Activated T-cell treated with anti-CD3 and anti-CD28 coated beads, Interleukin-2, amount 50 U/mL, for 72 hours (primary cell): Measurements from ENCODE around the gene ZNF35. TPM values are rescaled to one million over a fixed set of nuclear protein-coding genes. Genes with fewer than 3 reads are reported as not detected.

ENCODE experiments used
- ATAC-seq, 2 donors: fragments of 150-1000 bp; cut with Tn5 transposase; replicated peaks in 1 of 2; 2 replicates each; pipeline ENCODE4 v1.10.0; 2021; ENCODE audit warnings: moderate library complexity in 2 of 2, mild to moderate bottlenecking in 1 of 2
- DNase-seq, 2 donors: peaks; one replicate each; pipeline ENCODE4 v3.0.0; 2021 to 2022; ENCODE audit warnings: mixed read lengths in 1 of 2
- H3K27ac Mint-ChIP-seq: one replicate; pipeline ENCODE4 v1.8.0; 2022; ENCODE audit warnings: mild to moderate bottlenecking, moderate library complexity, mixed read lengths
- H3K27me3 Mint-ChIP-seq: one replicate; pipeline ENCODE4 v1.8.0; 2022; ENCODE audit warnings: low read depth, mixed read lengths
- H3K36me3 Mint-ChIP-seq, 2 donors: one replicate each; pipeline ENCODE4 v1.8.0; 2022; ENCODE audit warnings: mixed read lengths in 2 of 2, mild to moderate bottlenecking in 1 of 2; ENCODE audit not compliant: insufficient read depth in 2 of 2
- H3K4me1 Mint-ChIP-seq: one replicate; pipeline ENCODE4 v1.8.0; 2022; ENCODE audit warnings: low read depth, mixed read lengths
- H3K4me3 Mint-ChIP-seq, 2 donors: one replicate each; pipeline ENCODE4 v1.8.0; 2022; ENCODE audit warnings: mild to moderate bottlenecking in 2 of 2, mixed read lengths in 2 of 2, moderate library complexity in 2 of 2
- H3K9me3 Mint-ChIP-seq, 2 donors: one replicate each; pipeline ENCODE4 v1.8.0; 2022; ENCODE audit warnings: mixed read lengths in 2 of 2
- total RNA-seq, 2 donors: library from RNA; stranded (reverse); gene quantifications; one replicate each; pipeline ENCODE4 v1.2.3, GENCODE V29; 2022

The ZNF35 gene
- total RNA-seq, result 1 to 10 TPM; 4.9 to 8.3 TPM

DNA sequence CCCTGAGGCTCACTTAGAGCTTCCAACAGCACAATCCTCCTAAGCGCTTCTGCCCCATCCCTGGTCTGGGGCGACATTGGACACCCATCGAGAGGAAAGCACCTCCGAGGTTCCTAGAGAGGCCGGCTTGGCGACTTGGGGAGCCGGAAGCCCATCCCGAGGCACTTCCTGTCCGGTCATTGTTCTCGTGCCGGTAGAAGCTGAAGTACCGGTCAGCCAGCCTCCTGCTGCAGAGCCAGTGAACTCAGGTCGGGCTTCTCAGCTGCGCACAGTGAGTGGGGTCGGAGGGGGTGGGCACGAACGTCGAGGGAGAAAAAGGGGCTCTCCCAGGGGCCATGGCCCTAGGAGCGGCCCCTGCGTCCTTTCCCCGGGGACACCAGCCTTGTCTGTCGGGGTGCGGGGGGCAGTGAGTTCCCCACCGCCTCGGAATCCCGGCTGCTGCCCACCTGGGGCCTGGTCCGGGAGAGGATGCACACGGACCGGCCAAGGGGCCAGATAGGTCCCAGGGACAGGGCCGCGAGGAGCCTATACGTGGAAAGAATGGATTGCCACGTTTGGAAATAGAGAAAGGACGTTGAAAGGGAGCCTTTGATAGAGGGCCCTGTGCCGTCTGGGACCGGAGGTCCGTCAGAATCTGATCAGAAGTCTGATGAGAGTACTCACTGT is at the start of gene ZNF35:
Gene ZNF35, plus strand, starts transcription at position 169 of the 666 bp plus-strand sequence. CDS start 2,336 bp downstream, outside the sequence.
- peak within 1 kb of the TSS; percentile 80 for H3K27ac Mint-ChIP-seq
- peaks cover 4 to 7% of the 10 kb centered on the region in 2 donors for H3K9me3 Mint-ChIP-seq
- no peaks in the 10 kb centered on the region for H3K27me3 Mint-ChIP-seq
- H3K36me3 Mint-ChIP-seq, result peaks cover 17 to 40% of the 10 kb centered on the region in 2 donors
- peaks cover 11% of the 10 kb centered on the region for H3K4me1 Mint-ChIP-seq
- H3K4me3 Mint-ChIP-seq, result peak within 1 kb of the TSS; percentile 83 to 85
- ATAC-seq (peak; percentile 92 to 94), DNase-seq (peak; percentile 67 to 70)

DNA sequence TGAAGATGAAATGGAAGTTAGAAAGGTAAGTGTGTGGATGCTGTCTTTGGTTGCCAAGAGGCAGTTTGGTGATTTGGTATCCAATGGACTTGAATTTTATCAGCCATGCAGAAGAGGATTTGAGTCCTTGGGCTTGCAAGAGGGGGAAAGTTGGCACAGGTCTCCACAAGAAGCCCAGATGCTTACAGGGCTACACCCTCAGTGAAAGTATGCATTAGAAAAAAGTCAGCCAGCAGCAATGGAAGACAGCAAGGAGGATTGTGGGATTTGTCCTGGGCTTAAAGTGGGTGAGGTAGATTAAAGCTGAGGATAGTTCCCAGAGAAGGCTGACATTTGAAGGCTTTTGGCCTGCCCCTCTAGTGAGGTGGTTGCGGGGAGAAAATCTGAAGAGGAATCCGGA is 46.8 kb upstream of the ZNF35 start:
- no peak overlapping the region for H3K27ac Mint-ChIP-seq
- ATAC-seq (no peak), DNase-seq (no peak)
- peaks cover 0 to under 1% of the 10 kb centered on the region in 2 donors for H3K9me3 Mint-ChIP-seq
- no peaks in the 10 kb centered on the region for H3K27me3 Mint-ChIP-seq
- no peaks in the 10 kb centered on the region for H3K4me1 Mint-ChIP-seq
- H3K4me3 Mint-ChIP-seq, result no peak overlapping the region
- H3K36me3 Mint-ChIP-seq, result peaks cover 0 to 1% of the 10 kb centered on the region in 2 donors

DNA sequence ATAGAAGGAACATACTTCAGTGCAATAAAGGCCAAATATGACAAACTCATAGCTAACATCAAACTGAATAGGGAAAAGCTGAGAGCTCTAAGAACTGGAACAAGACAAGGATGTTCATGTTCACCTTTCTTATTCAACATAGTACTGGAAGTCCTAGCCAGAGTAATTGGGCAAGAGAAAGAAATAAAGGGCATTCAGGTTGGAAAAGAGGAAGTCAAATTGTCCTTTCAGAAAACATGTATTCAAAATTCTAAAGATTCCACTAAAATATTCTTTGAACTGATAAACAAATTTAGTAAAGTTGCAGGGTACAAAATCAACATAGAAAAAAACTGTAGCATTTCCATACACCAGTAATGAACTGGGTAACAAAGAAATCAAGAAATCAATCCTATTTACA is 35.9 kb upstream of the ZNF35 start:
- no peaks in the 10 kb centered on the region for H3K27me3 Mint-ChIP-seq
- no peak for DNase-seq
- no peaks in the 10 kb centered on the region for H3K36me3 Mint-ChIP-seq
- no peak overlapping the region for H3K4me3 Mint-ChIP-seq
- no peak for ATAC-seq
- H3K27ac Mint-ChIP-seq, result no peak overlapping the region
- peaks cover 6% of the 10 kb centered on the region for H3K4me1 Mint-ChIP-seq
- H3K9me3 Mint-ChIP-seq, result no peaks in the 10 kb centered on the region

DNA sequence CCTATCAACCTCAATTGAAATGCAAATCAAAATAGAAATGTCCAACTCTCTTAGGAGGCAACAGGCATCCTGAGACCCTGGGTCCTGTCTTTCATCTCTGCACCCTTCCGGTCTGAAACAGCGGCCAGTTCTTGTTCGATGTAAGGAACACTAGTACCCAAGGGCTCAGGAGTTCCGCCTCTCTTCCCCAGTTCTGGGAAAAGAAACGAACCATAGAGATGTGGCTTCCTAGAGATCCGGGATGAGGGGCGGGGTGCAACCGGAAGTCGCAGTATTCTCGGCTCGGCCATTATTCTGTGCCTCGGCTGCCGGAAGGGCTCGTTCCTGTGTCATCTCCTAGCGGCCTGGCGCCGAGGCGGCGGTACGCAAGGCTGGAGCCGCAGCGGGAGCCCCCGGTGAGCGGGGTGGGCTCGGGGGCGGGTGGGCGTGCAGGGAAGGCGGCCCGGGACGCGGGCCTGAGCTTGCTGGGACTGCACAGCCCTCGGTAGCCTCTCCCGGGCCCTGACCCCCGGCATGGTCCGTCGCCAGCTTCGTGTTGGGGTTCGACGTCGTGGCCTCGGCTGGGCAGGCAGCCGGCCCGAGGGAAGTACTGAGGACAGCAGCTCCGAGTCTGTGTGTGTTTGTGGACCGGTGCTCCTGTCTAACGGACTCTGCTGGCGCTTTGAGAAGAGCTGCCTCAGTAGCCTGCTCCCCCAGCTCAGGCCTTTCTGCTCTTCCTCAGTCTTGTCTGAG is 23.6 kb upstream of the ZNF35 start, which contains the start of gene ZNF197:
Gene ZNF197, plus strand, starts transcription at position 288 of the 732 bp plus-strand sequence. CDS start 4,119 bp downstream, outside the sequence.
- H3K36me3 Mint-ChIP-seq, result peaks cover 3 to 9% of the 10 kb centered on the region in 2 donors
- ATAC-seq (peak; percentile 95), DNase-seq (peak; percentile 73 to 75)
- peak within 1 kb of the TSS; percentile 80 to 87 for H3K4me3 Mint-ChIP-seq
- no peaks in the 10 kb centered on the region for H3K9me3 Mint-ChIP-seq
- peaks cover 25% of the 10 kb centered on the region for H3K4me1 Mint-ChIP-seq
- peak within 1 kb of the TSS; percentile 87 for H3K27ac Mint-ChIP-seq
- H3K27me3 Mint-ChIP-seq, result no peaks in the 10 kb centered on the region

DNA sequence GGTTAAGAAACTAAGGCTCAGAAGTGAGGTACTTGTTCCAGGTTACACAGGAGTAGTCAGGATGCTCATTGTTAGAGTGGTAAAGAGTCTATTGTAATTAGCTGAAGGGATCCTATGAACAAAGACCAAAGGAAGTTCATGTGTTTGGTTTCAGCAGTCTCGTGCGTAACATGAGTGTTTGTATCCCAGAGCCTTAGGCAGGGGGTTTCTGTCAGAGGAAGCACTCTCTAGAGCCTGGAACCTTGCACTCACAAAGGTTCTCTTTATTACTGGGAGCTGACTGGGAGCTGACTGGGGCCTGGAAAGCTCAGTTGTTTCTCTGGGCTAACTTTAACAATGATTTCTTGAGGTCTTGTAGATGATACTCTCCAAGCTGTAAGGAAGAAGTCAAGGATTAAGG is 19.8 kb upstream of the ZNF35 start:
- H3K36me3 Mint-ChIP-seq, result peaks cover 7 to 19% of the 10 kb centered on the region in 2 donors
- peaks cover 25% of the 10 kb centered on the region for H3K4me1 Mint-ChIP-seq
- no peaks in the 10 kb centered on the region for H3K27me3 Mint-ChIP-seq

DNA sequence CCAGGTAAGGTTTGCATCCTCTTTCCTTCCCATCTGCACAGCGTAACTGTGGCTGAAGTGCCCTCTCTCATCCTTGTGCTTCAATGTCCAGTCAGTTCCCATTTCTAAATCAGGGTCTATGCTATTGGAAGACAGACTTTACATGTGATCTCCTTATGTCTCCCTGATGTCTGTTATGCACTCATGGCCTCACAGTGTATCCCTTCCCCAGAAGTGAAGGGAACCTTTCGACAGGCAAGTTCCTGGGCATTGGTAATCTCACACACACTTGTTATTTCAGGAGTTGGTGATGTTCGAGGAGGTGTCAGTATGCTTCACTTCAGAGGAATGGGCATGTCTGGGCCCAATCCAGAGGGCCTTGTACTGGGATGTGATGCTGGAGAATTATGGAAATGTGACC is 16.3 kb upstream of the ZNF35 start:
- Mint-ChIP-seq H3K27me3 (no peaks in the 10 kb centered on the region), H3K36me3 (peaks cover 16 to 45% of the 10 kb centered on the region in 2 donors), H3K27ac (no peak overlapping the region), H3K4me1 (peaks cover 9% of the 10 kb centered on the region), H3K4me3 (no peak overlapping the region), H3K9me3 (peaks cover 5% of the 10 kb centered on the region in 2 donors)
- DNase-seq (no peak), ATAC-seq (no peak)

More for the DNA sequence above, 19.8 kb upstream of the ZNF35 start:
- DNase-seq (no peak), ATAC-seq (no peak)
- H3K27ac Mint-ChIP-seq, result no peak overlapping the region
- no peak overlapping the region for H3K4me3 Mint-ChIP-seq
- no peaks in the 10 kb centered on the region for H3K9me3 Mint-ChIP-seq

DNA sequence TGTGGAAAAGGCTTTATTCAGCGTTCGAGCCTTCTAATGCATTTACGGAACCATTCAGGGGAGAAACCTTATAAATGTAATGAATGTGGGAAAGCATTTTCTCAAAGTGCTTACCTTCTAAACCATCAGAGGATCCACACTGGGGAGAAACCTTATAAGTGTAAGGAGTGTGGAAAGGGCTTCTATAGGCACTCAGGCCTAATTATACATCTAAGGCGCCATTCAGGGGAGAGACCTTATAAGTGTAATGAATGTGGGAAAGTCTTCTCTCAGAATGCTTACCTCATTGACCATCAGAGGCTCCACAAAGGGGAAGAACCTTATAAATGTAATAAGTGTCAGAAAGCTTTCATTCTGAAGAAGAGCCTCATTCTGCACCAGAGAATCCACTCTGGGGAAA is 6.2 kb upstream of the ZNF35 start:
- Mint-ChIP-seq H3K36me3 (peaks cover 45 to 75% of the 10 kb centered on the region in 2 donors), H3K4me1 (peaks cover under 1% of the 10 kb centered on the region), H3K4me3 (no peak overlapping the region), H3K9me3 (peaks cover 16 to 28% of the 10 kb centered on the region in 2 donors), H3K27me3 (no peaks in the 10 kb centered on the region), H3K27ac (no peak overlapping the region)
- DNase-seq, result no peak
- no peak for ATAC-seq

DNA sequence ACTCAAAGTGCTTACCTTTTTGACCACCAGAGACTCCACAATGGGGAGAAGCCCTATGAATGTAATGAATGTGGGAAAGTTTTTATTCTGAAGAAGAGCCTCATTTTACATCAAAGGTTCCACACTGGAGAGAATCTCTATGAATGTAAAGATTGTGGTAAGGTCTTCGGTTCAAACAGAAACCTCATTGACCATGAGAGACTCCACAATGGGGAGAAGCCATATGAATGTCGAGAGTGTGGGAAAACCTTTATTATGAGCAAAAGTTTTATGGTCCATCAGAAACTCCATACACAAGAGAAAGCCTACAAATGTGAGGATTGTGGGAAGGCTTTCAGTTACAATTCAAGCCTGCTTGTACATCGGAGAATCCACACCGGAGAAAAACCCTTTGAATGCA is 5.5 kb upstream of the ZNF35 start:
- Mint-ChIP-seq H3K27me3 (no peaks in the 10 kb centered on the region), H3K27ac (no peak overlapping the region), H3K9me3 (peaks cover 16 to 23% of the 10 kb centered on the region in 2 donors), H3K4me1 (peaks cover 7% of the 10 kb centered on the region), H3K36me3 (peaks cover 41 to 69% of the 10 kb centered on the region in 2 donors), H3K4me3 (no peak overlapping the region)
- no peak for ATAC-seq
- DNase-seq, result no peak

DNA sequence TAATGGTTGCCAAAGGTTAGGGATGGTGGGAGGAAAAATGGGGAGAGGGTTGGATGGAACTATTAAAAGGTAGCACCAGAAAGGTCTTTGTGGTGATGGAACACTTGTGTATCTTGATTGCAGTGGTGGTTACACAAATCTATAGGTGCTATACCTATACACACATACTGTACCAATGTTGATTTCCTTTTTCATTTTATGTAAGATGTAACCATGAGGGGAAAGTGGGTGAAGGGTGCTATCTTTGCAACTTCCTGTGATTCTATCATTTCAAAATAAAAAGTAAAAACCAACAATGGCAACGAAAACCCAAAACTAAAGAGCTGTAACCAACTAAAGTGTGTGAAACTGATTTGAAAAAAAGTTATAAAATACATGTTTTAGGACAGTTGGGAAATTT is 761 bp upstream of the ZNF35 start:
- Mint-ChIP-seq H3K27me3 (no peaks in the 10 kb centered on the region), H3K36me3 (peaks cover 20 to 46% of the 10 kb centered on the region in 2 donors), H3K4me1 (peaks cover 11% of the 10 kb centered on the region), H3K27ac (peak overlapping the region; percentile 80), H3K9me3 (peaks cover 6 to 13% of the 10 kb centered on the region in 2 donors), H3K4me3 (peak overlapping the region; percentile 83 to 85)
- no peak for DNase-seq
- ATAC-seq, result no peak

DNA sequence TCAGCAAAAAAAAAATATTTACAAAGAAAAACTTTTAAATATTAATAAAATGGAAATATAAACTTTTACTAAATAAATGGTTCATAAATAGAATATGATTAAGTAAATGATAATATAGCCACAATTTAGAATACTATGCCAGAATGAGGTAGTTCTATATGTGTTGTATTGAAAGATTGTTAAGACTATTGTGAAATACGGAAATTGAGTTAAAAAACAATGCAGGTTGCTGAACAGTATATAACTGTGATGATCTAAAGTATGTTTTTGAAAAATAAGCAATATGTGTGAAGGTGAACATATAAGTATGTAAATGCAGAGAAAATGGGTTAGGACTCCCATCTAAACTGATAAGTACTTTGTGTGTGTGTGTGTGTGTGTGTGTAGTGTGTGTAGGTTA is 1.2 kb downstream of the ZNF35 start:
- peak overlapping the region; percentile 60 for H3K27ac Mint-ChIP-seq

DNA sequence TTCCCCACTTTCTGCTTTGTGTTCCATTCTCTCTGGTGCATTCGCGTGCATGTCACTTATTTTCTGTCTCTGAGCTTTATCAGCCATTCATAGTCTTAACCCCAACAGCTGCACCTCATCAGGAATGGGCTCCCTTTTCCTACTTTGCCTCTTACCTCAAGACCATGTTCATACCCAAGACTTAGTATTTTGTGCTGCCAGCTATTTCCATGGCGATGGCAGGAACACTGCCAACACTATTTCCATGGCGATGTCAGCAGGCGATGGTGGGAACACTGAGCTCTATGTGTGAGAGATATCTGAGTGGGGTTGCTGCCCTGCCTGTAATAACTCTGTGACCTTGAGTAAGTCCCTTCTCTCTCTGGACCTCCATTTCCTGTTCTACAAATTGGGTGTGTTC is 5.5 kb downstream of the ZNF35 start:
- Mint-ChIP-seq H3K27ac (no peak overlapping the region), H3K27me3 (no peaks in the 10 kb centered on the region), H3K36me3 (peaks cover 43 to 59% of the 10 kb centered on the region in 2 donors), H3K9me3 (peaks cover 13 to 25% of the 10 kb centered on the region in 2 donors), H3K4me3 (no peak overlapping the region), H3K4me1 (no peaks in the 10 kb centered on the region)
- ATAC-seq, result no peak
- DNase-seq, result no peak

More for the DNA sequence above, 1.2 kb downstream of the ZNF35 start:
- ATAC-seq, result no peak
- H3K4me3 Mint-ChIP-seq, result peak overlapping the region in 1 of 2 donors; percentile 43
- H3K4me1 Mint-ChIP-seq, result peaks cover 11% of the 10 kb centered on the region
- peaks cover 4 to 11% of the 10 kb centered on the region in 2 donors for H3K9me3 Mint-ChIP-seq
- H3K36me3 Mint-ChIP-seq, result peaks cover 22 to 44% of the 10 kb centered on the region in 2 donors
- H3K27me3 Mint-ChIP-seq, result no peaks in the 10 kb centered on the region
- no peak for DNase-seq

DNA sequence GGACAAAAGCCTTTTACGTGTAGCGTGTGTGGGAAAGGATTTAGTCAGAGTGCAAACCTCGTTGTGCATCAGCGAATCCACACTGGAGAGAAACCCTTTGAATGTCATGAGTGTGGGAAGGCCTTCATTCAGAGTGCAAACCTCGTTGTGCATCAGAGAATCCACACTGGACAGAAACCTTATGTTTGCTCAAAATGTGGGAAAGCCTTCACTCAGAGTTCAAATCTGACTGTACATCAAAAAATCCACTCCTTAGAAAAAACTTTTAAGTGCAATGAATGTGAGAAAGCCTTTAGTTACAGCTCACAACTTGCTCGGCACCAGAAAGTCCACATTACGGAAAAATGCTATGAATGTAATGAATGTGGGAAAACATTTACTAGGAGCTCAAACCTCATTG is 10.5 kb downstream of the ZNF35 start:
- Mint-ChIP-seq H3K27me3 (no peaks in the 10 kb centered on the region), H3K4me3 (no peak overlapping the region), H3K4me1 (no peaks in the 10 kb centered on the region), H3K27ac (no peak overlapping the region), H3K36me3 (peaks cover 41 to 53% of the 10 kb centered on the region in 2 donors), H3K9me3 (peaks cover 16 to 33% of the 10 kb centered on the region in 2 donors)
- ATAC-seq, result no peak
- DNase-seq, result no peak

DNA sequence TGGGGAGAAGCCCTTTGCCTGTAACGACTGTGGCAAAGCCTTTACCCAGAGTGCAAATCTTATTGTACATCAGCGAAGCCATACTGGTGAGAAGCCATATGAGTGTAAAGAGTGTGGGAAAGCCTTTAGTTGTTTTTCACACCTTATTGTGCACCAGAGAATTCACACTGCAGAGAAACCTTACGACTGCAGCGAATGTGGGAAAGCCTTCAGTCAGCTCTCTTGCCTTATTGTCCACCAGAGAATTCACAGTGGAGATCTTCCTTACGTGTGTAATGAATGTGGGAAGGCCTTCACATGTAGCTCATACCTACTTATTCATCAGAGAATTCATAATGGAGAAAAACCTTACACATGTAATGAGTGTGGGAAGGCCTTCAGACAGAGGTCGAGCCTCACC is 10.9 kb downstream of the ZNF35 start:
- H3K4me3 Mint-ChIP-seq, result no peak overlapping the region
- ATAC-seq (no peak), DNase-seq (no peak)
- H3K36me3 Mint-ChIP-seq, result peaks cover 40 to 49% of the 10 kb centered on the region in 2 donors
- H3K4me1 Mint-ChIP-seq, result no peaks in the 10 kb centered on the region
- no peak overlapping the region for H3K27ac Mint-ChIP-seq
- H3K27me3 Mint-ChIP-seq, result no peaks in the 10 kb centered on the region
- peaks cover 17 to 33% of the 10 kb centered on the region in 2 donors for H3K9me3 Mint-ChIP-seq
